Gastrocnemius medialis (tissue), 4 donors: Measurements from ENCODE around the gene MEF2B.

Experiments used
- POLR2A ChIP-seq, 2 donors: fragments of 450-650 bp; IDR thresholded peaks; one replicate each; pipeline ENCODE4 v1.6.1; 2017; ENCODE audit warnings: antibody characterized with exemption in 2 of 2, mild to moderate bottlenecking in 2 of 2, moderate library complexity in 2 of 2
- TF ChIP-seq, protein P1 (sequence below), 5 experiments: fragments of 450-650 bp in 3 of 5; fragments of 200-600 bp in 2 of 5; sonication (generic) in 2 of 5; IDR thresholded peaks in 4 of 5; conservative IDR thresholded peaks in 1 of 5; 1 replicate in 4 of 5; 2 replicates in 1 of 5; pipeline ENCODE4 v1.5.1; 2016 to 2019; ENCODE audit warnings: antibody characterized with exemption in 5 of 5, mild to moderate bottlenecking in 3 of 5, moderate library complexity in 3 of 5

DNA sequence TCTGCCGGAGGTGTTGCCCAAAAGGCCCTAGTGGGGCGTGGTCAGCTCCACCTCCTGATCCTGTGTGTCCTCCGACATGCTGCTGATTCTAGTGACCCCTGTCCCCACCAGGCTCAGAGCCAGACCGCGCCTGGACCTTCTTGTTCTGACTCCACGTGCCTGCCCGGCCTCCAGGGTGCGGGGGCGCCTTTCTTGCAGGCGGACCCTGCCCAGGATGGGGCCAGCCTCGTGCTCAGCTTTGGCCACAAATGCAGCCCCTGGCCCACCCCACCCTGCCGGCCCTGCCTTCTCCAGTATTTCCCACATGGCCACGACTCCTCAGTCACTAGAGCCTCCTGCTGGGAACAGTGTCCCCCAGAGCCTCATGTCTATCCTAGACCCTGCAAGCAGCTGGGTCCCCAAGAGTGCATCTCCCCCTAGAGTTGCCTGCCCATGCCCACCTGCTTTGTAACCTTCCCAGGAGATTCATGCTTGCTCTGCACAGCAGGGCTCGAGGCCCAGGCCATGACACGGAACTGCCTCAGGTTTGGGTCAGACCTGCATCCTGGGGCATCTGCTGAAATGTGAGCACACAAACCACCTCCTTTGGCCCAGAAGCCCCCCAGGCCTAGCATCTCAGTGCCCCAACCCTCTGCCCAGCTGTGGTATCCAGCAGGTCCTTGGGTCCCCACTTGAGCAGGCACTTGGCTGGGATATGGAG lies 58.8 kb downstream of the MEF2B start:
- TF ChIP-seq, protein P1, sequence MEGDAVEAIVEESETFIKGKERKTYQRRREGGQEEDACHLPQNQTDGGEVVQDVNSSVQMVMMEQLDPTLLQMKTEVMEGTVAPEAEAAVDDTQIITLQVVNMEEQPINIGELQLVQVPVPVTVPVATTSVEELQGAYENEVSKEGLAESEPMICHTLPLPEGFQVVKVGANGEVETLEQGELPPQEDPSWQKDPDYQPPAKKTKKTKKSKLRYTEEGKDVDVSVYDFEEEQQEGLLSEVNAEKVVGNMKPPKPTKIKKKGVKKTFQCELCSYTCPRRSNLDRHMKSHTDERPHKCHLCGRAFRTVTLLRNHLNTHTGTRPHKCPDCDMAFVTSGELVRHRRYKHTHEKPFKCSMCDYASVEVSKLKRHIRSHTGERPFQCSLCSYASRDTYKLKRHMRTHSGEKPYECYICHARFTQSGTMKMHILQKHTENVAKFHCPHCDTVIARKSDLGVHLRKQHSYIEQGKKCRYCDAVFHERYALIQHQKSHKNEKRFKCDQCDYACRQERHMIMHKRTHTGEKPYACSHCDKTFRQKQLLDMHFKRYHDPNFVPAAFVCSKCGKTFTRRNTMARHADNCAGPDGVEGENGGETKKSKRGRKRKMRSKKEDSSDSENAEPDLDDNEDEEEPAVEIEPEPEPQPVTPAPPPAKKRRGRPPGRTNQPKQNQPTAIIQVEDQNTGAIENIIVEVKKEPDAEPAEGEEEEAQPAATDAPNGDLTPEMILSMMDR (IDR thresholded peaks at IDR 0.05 in 4 of 5, conservative IDR thresholded peaks at IDR 0.05 in 1 of 5): no peak
- no peak for TF ChIP-seq POLR2A (IDR thresholded peaks at IDR 0.05)
